HTR-8/SVneo (cell line): ENCODE measurements around the gene EIF4H.
"Not testable (repeated sequence)": the region's sequence is repeated elsewhere in the genome, so short reads cannot be mapped to it uniquely, and the experiment has no call there.

Source experiments
- DNase-seq: peaks from one replicate; pipeline ENCODE4 v3.0.0; 2011; ENCODE audit warnings: low spot score, mixed read lengths; ENCODE audit not compliant: insufficient read length
- FAIRE-seq: peaks from 2 replicates; lab custom pipeline; 2011; peaks lifted over from hg19 to GRCh38; lab: Jason Lieb, UNC

Gene EIF4H

DNA sequence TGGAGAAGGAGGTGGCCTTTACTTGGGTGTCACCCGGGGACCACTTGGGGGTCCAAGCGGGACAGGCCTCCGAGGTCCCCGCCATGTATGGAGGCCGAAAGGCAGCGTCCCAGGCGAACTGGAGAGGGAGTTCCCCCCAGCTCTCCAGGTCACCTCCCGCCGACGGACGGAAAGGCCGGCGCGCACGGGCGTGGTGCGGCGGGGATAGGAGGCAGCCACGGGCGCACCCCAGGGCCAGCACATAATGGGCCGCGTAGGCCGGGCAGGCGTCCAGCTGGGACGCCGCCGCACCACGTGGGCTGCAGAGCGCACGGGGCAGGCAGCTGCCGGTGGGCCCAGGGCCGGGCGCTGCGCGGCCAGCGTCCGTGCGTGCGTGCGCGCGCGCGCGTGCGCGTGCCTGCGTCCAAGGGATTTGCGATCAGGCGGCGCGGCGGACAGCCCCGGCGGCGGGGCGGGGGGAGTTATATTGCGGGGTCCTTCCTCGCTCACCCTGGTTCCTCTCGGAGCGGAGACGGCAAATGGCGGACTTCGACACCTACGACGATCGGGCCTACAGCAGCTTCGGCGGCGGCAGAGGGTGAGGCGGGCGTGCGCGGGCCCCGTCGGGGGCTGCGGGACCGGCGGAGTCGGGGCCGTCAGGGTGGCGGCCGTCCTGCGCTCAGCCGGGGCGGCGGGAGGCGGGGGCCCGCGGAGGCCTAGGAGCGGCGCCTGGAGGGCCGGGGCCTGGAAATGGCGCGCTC, at the start of gene EIF4H:
Gene EIF4H (plus strand): TSS at position 491 of the 740 bp plus-strand sequence. CDS start 28 bp downstream, at position 519.
- DNase-seq (peak; percentile 76), FAIRE-seq (peak; percentile 71)

- DNase-seq (no peak), FAIRE-seq (no peak)
Observed at GRCh38 chr7:74126220-74126880, 47.8 kb upstream of the EIF4H start.

DNA sequence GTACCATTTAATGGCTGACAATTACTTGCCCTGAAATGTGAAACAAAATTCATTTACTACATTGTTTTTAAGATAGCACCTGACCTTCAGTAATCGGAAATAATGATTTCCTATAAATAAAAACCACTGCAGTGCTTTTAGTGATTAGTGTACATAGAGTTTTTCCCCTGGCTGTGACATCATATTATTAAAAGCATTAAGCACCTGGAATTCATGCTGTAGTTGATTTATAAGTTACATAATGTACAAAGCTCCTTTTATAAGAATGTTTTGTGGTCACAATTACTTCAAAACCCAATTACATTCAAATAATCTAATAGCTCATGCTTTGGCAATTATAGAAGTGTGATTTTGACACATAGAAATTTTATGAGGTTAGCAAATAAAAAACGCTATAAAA, 44.3 kb upstream of the EIF4H start:
- no peak for DNase-seq
- no peak for FAIRE-seq

DNA sequence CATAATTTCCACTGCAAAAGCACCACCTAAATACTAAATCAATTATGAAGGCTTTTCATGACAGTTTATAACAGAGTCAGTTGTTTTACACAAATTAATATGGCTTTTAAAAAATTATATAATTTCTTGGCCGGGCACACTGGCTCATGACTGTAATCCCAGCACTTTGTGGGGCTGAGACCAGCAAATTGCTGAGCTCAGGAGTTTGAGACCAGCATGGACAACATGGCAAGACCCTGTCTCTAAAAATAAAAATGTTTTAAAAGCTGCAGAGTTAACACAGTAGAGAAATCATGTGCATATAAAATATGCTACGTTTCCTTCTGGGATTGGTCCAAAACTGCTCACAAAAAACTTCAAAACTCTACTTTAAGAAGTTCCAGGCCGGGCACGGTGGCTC, 43.6 kb upstream of the EIF4H start:
- no peak for DNase-seq
- FAIRE-seq, result no peak

DNA sequence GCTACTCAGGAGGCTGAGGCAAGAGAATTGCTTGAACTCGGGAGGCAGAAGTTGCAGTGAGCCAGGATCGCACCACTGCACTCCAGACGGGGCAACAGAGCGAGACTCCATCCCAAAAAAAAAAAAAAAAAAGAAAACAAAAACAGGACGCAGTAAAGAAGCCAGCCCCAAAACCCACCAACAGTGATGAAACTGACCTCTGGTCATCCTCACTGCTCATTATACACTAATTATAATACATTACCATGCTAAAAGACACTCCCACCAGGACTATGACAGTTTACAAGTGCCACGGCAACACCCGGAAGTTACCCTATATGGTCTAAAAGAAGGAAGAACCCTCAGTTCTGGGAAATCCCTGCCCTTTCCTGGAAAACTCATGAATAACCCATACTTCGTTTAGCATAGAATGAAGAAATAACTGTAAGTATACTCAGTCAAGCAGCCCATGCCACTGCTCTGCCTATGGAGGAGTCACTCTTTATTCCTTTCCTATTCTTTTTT, 40.0 kb upstream of the EIF4H start:
- FAIRE-seq, result no peak
- no peak for DNase-seq

- FAIRE-seq (no peak), DNase-seq (no peak)
Observed at GRCh38 chr7:74138334-74138867, 35.8 kb upstream of the EIF4H start.

- DNase-seq (no peak), FAIRE-seq (no peak)
Observed at GRCh38 chr7:74138945-74139843, 35.0 kb upstream of the EIF4H start.

DNA sequence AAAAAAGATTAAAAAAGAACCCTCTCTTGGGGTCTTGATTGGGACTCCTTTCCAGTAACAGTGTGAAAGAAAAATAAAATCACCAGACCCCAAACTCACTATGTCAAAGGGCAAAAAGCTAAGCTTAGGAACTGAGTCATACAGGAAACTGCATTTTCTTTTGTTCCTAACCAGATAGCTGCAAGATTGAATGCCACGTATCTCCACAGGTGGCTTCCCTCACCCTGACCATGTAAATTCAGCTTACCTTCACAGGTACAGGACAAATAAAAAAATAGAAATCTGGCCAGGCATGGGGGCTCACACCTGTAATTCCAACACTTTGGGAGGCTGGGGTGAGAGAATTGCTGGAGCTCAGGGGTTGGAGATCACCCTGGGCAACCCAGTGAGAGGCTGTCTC, 32.5 kb upstream of the EIF4H start:
- DNase-seq (no peak), FAIRE-seq (no peak)

- FAIRE-seq (no peak), DNase-seq (no peak)
Observed at GRCh38 chr7:74143383-74143782, 30.8 kb upstream of the EIF4H start.

DNA sequence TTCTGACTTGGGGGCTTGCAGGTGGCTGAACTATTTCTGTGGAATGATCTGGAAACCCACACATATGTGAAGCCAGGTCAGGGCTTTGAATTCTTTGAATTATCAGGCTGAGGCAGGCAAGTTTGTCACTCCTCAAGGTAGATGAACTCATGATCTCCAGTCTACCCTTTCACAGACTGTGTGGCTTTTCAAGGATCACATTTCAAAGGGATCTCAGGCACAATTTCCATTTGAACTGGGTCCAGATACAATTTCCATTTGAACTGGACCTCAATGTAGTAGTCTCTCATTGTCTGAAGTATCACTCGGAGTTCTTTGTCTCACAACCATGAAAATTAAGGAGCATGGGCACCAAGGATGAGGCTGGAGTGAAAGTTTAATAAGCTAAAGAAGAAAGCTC, 25.7 kb upstream of the EIF4H start:
- no peak for DNase-seq
- no peak for FAIRE-seq

- no peak for DNase-seq
- FAIRE-seq, result no peak
Observed at GRCh38 chr7:74149071-74149470, 25.1 kb upstream of the EIF4H start.

DNA sequence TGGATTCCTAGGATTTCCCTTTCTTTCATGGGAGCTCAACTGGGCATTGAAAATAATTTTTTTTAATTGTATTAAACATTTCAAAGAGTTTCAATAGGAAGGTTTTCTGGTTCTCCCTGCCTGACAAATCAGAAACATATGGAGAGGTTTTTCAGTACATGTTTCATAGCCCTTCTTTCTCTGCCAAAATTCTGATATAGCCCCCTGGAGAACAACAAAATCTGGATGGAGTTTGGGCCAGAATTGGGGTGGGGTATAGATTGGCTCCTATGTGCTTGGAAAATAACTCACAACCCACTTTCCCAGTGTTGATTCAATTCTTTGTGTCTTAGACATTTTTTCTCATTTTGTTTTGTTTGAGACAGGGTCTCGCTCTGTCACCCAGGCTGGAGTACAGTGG, 24.6 kb upstream of the EIF4H start:
- FAIRE-seq (no peak), DNase-seq (no peak)

DNA sequence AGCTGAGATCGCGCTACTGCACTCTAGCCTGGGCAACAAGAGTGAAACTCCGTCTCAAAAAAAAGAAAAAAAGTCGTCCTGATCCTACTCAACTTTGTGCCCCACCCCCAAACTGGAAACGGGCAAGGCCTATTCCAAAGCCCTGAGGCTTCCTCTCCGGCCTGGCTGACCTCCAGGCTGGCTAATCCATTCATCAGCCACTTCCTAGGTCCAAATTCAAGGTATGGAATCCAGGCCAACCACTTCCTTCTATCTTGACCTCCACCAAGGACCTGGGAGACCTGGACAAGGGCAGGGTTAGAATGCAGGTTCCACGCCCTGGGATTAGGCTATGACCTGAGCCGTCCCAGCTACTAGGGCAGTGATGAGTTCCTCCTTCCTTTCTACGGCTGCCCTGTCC, 20.4 kb upstream of the EIF4H start:
- FAIRE-seq, result no peak
- no peak for DNase-seq

DNA sequence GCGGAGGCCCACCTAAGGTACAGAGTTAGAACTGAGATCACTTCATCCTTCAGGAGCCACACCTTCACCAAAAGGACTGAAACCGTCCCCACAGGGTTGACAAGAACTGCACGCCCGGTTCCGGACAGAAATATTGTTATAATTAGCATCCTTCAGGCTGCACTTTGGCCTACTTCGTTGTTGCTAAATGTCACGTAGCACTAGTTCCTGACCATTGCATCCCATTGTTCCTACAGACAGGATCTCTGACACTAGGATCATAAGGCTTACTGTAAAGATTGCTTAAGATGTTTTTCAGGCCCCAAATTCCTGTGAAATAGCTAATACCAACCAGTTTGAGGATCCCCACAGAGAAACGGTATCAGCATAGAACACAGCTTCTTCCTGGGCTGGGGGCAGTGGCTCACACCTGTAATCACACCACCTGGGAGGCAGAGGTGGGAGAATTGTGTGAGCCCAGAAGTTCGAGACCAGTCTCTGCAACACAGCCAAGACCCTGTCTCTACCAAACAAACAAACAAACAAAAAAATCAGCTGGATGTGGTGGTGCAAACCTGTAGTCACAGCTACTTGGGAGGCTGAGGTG, 18.3 kb upstream of the EIF4H start:
- FAIRE-seq, result no peak
- DNase-seq, result no peak

DNA sequence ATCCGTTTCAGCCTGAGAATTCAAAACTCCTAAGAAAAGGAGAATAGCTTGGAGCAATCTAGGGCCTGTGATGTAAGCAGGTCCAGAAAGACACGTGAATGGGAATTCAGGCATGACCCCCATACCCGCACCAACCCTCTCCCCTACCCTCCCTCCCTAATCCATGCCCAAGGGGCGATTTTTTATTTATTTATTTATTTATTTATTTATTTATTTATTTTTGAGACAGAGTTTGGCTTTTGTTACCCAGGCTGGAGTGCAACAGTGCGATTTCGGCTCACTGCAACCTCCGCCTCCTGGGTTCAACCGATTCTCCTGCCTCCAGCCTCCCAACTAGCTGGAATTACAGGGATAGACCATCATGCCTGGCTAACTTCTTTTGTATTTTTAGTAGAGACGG, 16.6 kb upstream of the EIF4H start:
- DNase-seq (no peak), FAIRE-seq (no peak)

- FAIRE-seq (no peak), DNase-seq (no peak)
Observed at GRCh38 chr7:74164985-74165456, 9.1 kb upstream of the EIF4H start.

- FAIRE-seq (no peak), DNase-seq (no peak)
Observed at GRCh38 chr7:74165867-74166593, 8.1 kb upstream of the EIF4H start.

DNA sequence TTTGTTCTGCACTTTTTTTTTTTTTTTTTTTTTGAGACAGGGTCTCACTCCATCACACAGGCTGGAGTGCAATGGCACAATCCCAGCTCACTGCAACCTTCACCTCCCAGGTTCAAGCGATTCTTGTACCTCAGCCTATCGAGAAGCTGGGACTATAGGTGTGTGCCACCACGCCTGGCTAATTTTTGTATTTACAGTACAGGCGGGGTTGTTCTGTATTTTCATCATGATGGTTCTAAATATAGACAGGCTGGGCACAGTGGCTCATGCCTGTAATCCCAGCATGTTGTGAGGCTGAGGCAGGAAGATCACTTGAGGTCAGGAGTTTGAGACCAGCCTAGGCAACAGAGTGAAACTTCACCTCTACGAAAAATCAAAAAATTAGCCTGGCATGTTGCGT, 6.8 kb upstream of the EIF4H start:
- not testable (repeated sequence) for DNase-seq

DNA sequence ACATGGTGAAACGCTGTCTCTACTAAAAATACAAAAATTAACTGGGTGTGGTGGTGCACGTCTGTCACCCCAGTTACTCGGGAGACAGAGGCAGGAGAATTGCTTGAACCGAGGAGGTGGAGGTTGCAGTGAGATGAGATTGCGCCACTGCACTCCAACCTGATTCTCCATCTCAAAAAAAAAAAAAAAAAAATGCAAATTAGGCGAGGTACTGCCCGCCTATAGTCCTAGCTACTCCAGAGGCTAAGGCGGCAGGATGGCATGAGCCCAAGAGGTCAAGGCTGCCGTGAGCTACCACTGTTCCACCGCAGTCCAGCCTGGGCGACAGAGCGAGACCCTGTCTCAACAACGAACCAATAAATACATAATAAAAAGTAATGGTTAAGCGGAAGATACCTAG, 1.1 kb upstream of the EIF4H start:
- DNase-seq (no peak), FAIRE-seq (no peak)

More for the DNA sequence above, 6.8 kb upstream of the EIF4H start:
- FAIRE-seq, result not testable (repeated sequence)
